GM06990 (cell line): Measurements from ENCODE around the gene NAB1.

ENCODE experiments used
- DNase-seq: peaks from one replicate; pipeline ENCODE4 v3.0.0-alpha.2; 2011; ENCODE audit not compliant: insufficient read length; ENCODE audit errors: extremely low read depth
- H3K27me3 ChIP-seq: replicated peaks from 2 replicates; pipeline ENCODE4 v1.6.0; 2011; ENCODE audit warnings: low read length; ENCODE audit not compliant: control insufficient read depth, insufficient read depth
- H3K36me3 ChIP-seq: 2 replicates; pipeline ENCODE4 v1.5.1; 2011; ENCODE audit warnings: low read length; ENCODE audit not compliant: control insufficient read depth, insufficient read depth
- H3K4me3 ChIP-seq: replicated peaks from 2 replicates; pipeline ENCODE4 v1.5.1; 2011; ENCODE audit warnings: low read depth, mild to moderate bottlenecking, control low read depth, low read length
- TF ChIP-seq, protein P1 (sequence below): IDR thresholded peaks from 2 replicates; pipeline ENCODE4 v1.5.1; 2011; ENCODE audit warnings: low read length, control low read depth, mild to moderate bottlenecking, inconsistent platforms; ENCODE audit not compliant: insufficient read depth, poor library complexity, severe bottlenecking

The NAB1 gene

DNA sequence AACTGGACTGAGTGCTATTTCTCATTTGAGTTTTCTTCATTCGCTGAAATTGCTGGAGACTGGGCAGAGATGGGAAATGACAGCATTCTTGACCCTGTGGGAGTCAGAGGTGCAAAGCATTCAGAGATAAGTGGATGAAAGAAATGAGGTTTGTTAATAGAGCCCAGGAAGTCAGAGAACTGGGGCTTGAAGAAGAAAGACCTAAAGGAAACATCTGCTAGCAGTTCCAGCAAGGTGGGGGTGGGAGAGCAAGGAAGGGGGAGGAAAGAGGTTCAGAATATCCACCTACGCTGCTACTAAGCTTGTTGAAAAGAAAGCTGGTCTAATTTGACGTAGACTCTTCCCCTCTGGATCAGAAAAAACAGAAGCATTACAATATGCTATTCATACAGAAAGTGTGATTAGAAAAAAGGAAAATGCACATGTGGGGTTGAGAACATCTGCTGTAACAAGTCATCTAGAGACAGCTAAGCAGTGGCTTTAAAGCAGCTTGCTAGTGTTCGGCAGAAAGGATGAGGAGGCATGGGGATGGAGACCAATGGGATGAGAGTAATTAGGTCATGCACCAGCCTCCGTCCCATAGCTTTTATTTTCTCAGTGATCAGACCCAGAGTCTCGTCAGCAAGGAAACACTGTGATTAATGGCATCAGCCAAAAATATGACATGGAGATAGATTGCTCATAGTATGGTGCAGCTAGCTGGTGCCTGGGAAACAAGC, 29.7 kb downstream of the NAB1 start:
- Histone ChIP-seq H3K4me3 (peak overlapping the region; percentile 45), H3K36me3 (no peaks in the 10 kb centered on the region), H3K27me3 (no peaks in the 10 kb centered on the region)
- peak; percentile 72 for DNase-seq
- TF ChIP-seq, protein P1, sequence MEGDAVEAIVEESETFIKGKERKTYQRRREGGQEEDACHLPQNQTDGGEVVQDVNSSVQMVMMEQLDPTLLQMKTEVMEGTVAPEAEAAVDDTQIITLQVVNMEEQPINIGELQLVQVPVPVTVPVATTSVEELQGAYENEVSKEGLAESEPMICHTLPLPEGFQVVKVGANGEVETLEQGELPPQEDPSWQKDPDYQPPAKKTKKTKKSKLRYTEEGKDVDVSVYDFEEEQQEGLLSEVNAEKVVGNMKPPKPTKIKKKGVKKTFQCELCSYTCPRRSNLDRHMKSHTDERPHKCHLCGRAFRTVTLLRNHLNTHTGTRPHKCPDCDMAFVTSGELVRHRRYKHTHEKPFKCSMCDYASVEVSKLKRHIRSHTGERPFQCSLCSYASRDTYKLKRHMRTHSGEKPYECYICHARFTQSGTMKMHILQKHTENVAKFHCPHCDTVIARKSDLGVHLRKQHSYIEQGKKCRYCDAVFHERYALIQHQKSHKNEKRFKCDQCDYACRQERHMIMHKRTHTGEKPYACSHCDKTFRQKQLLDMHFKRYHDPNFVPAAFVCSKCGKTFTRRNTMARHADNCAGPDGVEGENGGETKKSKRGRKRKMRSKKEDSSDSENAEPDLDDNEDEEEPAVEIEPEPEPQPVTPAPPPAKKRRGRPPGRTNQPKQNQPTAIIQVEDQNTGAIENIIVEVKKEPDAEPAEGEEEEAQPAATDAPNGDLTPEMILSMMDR, result no peak

DNA sequence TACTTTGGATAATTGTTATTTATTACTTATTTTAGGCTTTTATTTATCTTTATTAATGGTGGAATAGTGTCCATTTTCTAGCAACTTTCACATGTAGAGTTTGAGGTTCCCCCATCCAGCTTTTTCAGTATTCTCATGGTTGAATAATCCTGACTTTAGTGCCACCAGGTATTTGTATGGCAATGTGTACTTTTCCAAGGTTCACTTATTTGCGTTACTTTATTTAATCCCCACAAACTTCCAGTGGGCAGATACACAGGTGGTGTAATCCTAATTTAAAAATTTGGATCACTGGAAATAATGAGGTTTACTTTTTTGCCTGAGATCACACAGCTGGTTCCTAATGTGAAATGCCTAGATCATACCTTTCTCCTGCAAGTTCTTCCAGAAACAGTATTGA, 30.5 kb downstream of the NAB1 start:
- no peak for DNase-seq
- TF ChIP-seq, protein P1, result no peak
- Histone ChIP-seq H3K4me3 (peak overlapping the region; percentile 45; the same call in 1 of the 2 replicates), H3K27me3 (no peaks in the 10 kb centered on the region), H3K36me3 (no peaks in the 10 kb centered on the region)

DNA sequence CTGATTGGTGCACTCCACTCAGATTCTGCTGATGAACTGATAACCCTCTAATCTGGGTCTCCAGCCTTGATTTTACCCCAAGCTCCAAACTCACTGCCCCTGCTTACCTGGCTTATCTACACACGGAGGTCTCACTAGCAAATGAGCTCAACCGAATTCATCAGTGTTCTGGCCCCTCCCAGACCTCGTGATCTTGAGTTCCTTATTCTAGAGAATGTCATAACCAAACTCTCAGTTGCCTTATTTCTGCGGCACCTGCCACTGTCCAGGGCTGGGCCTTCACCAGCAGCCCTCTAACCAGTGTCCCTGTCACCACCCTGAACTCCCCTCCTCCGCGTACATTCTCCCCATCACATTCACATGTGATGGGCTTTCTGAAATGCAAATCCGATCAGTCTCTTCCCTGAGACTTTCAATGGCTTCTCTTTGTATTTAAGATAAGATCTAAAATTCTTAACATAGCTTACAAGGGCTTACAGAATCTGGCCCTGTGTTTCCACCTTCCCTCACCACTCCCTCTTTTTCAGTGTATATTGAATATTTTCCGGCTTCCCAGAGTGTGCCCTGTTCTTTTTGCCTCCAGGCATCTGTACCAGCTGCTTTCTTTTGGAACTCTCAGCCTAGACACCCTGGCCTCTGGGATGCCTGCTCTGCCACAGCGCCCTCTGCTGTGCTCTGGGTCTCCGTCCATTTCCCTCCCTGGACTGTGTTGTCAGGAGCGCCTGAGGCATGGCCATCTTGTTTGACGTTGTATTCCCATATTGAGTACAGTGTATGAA, 31.1 kb downstream of the NAB1 start:
- Histone ChIP-seq H3K27me3 (no peaks in the 10 kb centered on the region), H3K36me3 (no peaks in the 10 kb centered on the region), H3K4me3 (peak overlapping the region; percentile 29; the same call in 1 of the 2 replicates)
- TF ChIP-seq, protein P1, result peak; percentile 89
- peak; percentile 57 for DNase-seq

DNA sequence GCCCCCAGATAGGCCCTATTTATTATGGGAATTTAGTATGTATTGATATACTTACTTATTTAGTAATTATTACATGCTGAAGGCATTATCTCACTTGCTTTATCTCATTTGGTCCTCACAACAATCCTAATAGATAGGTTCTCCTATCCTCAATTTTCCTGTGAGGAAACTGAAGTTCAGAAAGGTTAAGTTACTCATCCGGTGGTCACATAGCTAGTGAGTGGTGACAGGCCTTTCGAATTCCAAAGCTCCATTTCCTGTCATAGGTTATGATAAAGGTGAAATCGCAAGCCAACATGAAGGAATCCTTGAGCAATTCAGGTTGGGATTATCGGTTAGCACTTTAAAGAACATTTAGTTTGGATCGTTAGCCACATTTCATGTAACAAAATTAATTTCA, 33.3 kb downstream of the NAB1 start:
- no peaks in the 10 kb centered on the region; the same call in 1 of the 2 replicates for H3K36me3 ChIP-seq
- DNase-seq, result no peak
- no peaks in the 10 kb centered on the region for H3K27me3 ChIP-seq
- no peak overlapping the region for H3K4me3 ChIP-seq
- TF ChIP-seq, protein P1, result no peak

DNA sequence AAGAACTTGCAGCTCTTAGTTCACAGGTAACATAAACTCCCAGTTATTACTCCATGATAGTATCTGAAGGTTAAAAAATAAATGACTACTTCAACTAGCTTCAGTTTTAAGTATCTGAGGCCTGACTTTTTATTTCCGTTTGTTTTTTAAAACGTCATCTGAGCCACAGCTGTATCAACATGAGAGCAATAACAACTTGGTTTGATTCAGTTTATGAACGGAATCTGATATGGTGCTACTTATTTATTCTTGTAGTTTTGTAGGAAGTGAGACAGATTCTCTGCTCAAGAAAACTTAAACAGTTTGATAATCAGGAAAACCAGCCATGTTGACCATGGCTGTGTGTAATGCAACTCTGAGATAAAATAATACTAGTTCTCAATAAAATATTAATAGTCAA, 34.9 kb downstream of the NAB1 start:
- no peak for DNase-seq
- H3K36me3 ChIP-seq, result peaks cover 2% of the 10 kb centered on the region; the same call in 1 of the 2 replicates

More for the DNA sequence above, 34.9 kb downstream of the NAB1 start:
- Histone ChIP-seq H3K4me3 (no peak overlapping the region), H3K27me3 (no peaks in the 10 kb centered on the region)
- TF ChIP-seq, protein P1, result no peak
